Measurements from ENCODE around the gene PAX8. TPM values are rescaled to one million over a fixed set of nuclear protein-coding genes. Genes with fewer than 3 reads are reported as not detected.
"Not testable (repeated sequence)": the region's sequence is repeated elsewhere in the genome, so short reads cannot be mapped to it uniquely, and the experiment has no call there.

Gene PAX8
- total and polyA plus RNA-seq, 2 donors = 0.19 to 0.41 TPM

- no peak for DNase-seq (ENCODE audit: low read depth in 6 of 9, low spot score in 9 of 9)
- Histone ChIP-seq H3K4me1 (ENCODE audit: control insufficient read depth in 2 of 2, insufficient read depth in 2 of 2, low read length in 2 of 2) (peaks cover 0 to 2% of the 10 kb centered on the region in 2 donors), H3K27ac (ENCODE audit: low read depth in 1 of 2, low read length in 1 of 2) (no peak overlapping the region), H3K9me3 (ENCODE audit: control insufficient read depth in 2 of 2, insufficient read depth in 1 of 2, low read length in 1 of 2) (peaks cover 0 to 4% of the 10 kb centered on the region in 2 donors), H3K27me3 (ENCODE audit: control insufficient read depth in 2 of 2, insufficient read depth in 1 of 2, low read length in 1 of 2) (no peaks in the 10 kb centered on the region), H3K36me3 (ENCODE audit: control insufficient read depth in 2 of 2, insufficient read depth in 2 of 2, low read length in 1 of 2) (no peaks in the 10 kb centered on the region), H3K4me3 (ENCODE audit: low read length in 2 of 2) (no peak overlapping the region)
- WGBS = 96% methylated on average over 38 of the region's 38 CpGs
Observed at GRCh38 chr2:113236367-113237159, 42.2 kb downstream of the PAX8 start.

GRCh38 chr2:113235347-113236226, 43.1 kb downstream of the PAX8 start:
- peak in 4 of 9 donors; percentile 36 to 57 (median 48) for DNase-seq (ENCODE audit: low read depth in 6 of 9, low spot score in 9 of 9)
- not testable (repeated sequence) for H3K4me1 ChIP-seq (ENCODE audit: control insufficient read depth in 2 of 2, insufficient read depth in 2 of 2, low read length in 2 of 2); H3K9me3 ChIP-seq (ENCODE audit: control insufficient read depth in 2 of 2, insufficient read depth in 1 of 2, low read length in 1 of 2); H3K36me3 ChIP-seq (ENCODE audit: control insufficient read depth in 2 of 2, insufficient read depth in 2 of 2, low read length in 1 of 2); H3K27me3 ChIP-seq (ENCODE audit: control insufficient read depth in 2 of 2, insufficient read depth in 1 of 2, low read length in 1 of 2)
- Histone ChIP-seq H3K4me3 (ENCODE audit: low read length in 2 of 2) (peak overlapping the region; percentile 20 to 63), H3K27ac (ENCODE audit: low read depth in 1 of 2, low read length in 1 of 2) (peak overlapping the region in 1 of 2 donors; percentile 47)
- 93% methylated on average over 73 of the region's 74 CpGs for WGBS

DNA sequence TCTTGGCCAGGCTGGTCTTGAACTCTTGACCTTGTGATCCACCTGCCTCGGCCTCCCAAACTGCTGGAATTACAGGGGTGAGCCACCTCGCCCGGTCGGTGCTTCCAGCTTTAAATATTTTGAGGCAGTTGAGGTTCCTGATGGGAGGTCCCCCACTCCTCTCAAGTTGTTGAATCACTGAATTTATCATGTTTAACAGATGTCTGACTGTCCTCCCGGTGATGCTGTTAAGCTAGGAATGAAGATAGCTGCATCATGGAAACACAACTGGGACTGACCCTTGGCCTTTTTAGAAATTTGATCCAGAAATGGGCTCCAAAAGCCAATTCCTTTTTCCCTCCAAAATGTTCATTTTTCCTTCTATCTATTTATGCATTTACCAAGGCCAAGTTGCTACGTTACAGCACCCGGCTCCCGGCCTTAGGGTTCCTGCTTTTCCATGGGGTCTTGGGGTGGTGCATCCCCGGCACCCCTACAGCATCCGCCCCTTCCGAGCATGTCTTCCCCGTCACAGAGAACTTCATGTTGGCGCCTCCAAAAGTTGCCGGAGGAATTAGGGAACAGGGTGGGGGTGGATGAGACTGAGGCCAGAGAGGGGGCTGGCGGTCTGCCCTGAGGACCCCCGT, 43.9 kb downstream of the PAX8 start:
- Histone ChIP-seq H3K36me3 (ENCODE audit: control insufficient read depth in 2 of 2, insufficient read depth in 2 of 2, low read length in 1 of 2) (no peaks in the 10 kb centered on the region), H3K9me3 (ENCODE audit: control insufficient read depth in 2 of 2, insufficient read depth in 1 of 2, low read length in 1 of 2) (peaks cover 0 to 4% of the 10 kb centered on the region in 2 donors), H3K4me3 (ENCODE audit: low read length in 2 of 2) (peak overlapping the region; percentile 20 to 63), H3K27ac (ENCODE audit: low read depth in 1 of 2, low read length in 1 of 2) (no peak overlapping the region), H3K4me1 (ENCODE audit: control insufficient read depth in 2 of 2, insufficient read depth in 2 of 2, low read length in 2 of 2) (peaks cover 0 to 12% of the 10 kb centered on the region in 2 donors), H3K27me3 (ENCODE audit: control insufficient read depth in 2 of 2, insufficient read depth in 1 of 2, low read length in 1 of 2) (no peaks in the 10 kb centered on the region)
- WGBS = 93% methylated on average over 16 of the region's 16 CpGs
- DNase-seq (ENCODE audit: low read depth in 6 of 9, low spot score in 9 of 9) = no peak

DNA sequence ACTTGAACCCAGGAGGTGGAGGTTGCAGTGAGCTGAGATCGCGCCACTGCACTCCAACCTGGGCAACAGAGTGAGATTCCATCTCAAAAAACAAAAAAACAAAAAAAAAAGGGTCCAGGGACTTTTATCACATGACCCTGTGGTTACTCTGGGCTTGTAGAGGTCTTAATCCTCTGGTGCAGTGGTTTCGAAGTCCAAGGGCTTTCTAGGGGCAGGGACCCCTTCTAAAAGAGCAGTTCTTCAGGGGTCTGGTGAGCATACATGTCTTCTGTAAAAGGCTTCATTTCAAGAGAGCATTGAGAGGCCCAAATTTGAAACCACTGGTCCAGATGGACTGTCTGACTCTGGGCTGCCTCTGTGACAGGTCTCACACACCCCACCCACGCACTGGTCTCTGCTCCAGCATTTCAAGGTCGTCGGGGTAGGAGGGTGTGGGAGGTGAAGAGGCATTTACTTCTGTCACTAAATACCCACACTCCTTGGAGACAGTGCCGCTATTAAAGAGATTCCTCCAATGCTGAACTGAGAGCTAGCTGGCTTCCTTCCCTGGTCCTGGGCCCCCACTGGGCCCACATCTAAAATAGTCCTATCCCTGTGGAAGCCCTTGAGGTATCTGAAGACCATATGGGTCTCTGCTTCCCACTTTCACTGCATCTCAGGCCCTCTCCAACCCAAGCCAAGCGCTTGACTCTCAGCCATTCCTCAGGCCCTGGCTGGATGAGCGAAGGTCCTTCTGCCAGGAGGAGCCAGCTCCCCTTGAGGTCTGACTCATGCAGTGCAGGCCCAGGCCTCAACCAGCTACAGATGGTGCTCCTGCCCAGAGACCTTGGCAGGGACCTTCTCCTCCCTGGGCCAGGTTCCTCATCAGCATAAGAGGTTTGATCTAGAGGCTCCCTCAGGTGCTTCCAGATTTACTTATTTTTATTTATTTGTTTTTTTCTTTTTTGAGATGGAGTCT, 44.8 kb downstream of the PAX8 start:
- Histone ChIP-seq H3K36me3 (ENCODE audit: control insufficient read depth in 2 of 2, insufficient read depth in 2 of 2, low read length in 1 of 2) (no peaks in the 10 kb centered on the region), H3K27me3 (ENCODE audit: control insufficient read depth in 2 of 2, insufficient read depth in 1 of 2, low read length in 1 of 2) (no peaks in the 10 kb centered on the region), H3K9me3 (ENCODE audit: control insufficient read depth in 2 of 2, insufficient read depth in 1 of 2, low read length in 1 of 2) (peaks cover 0 to 4% of the 10 kb centered on the region in 2 donors), H3K4me3 (ENCODE audit: low read length in 2 of 2) (no peak overlapping the region), H3K4me1 (ENCODE audit: control insufficient read depth in 2 of 2, insufficient read depth in 2 of 2, low read length in 2 of 2) (peaks cover 2 to 14% of the 10 kb centered on the region in 2 donors), H3K27ac (ENCODE audit: low read depth in 1 of 2, low read length in 1 of 2) (no peak overlapping the region)
- DNase-seq (ENCODE audit: low read depth in 6 of 9, low spot score in 9 of 9) = no peak
- WGBS = 95% methylated on average over 9 of the region's 9 CpGs

GRCh38 chr2:113232740-113233139, 46.0 kb downstream of the PAX8 start:
- Histone ChIP-seq H3K27me3 (ENCODE audit: control insufficient read depth in 2 of 2, insufficient read depth in 1 of 2, low read length in 1 of 2) (no peaks in the 10 kb centered on the region), H3K27ac (ENCODE audit: low read depth in 1 of 2, low read length in 1 of 2) (no peak overlapping the region), H3K36me3 (ENCODE audit: control insufficient read depth in 2 of 2, insufficient read depth in 2 of 2, low read length in 1 of 2) (no peaks in the 10 kb centered on the region)

GRCh38 chr2:113232123-113232522, 46.6 kb downstream of the PAX8 start:
- Histone ChIP-seq H3K27me3 (ENCODE audit: control insufficient read depth in 2 of 2, insufficient read depth in 1 of 2, low read length in 1 of 2) (no peaks in the 10 kb centered on the region), H3K36me3 (ENCODE audit: control insufficient read depth in 2 of 2, insufficient read depth in 2 of 2, low read length in 1 of 2) (no peaks in the 10 kb centered on the region), H3K4me1 (ENCODE audit: control insufficient read depth in 2 of 2, insufficient read depth in 2 of 2, low read length in 2 of 2) (peaks cover 2 to 14% of the 10 kb centered on the region in 2 donors), H3K27ac (ENCODE audit: low read depth in 1 of 2, low read length in 1 of 2) (no peak overlapping the region), H3K4me3 (ENCODE audit: low read length in 2 of 2) (no peak overlapping the region), H3K9me3 (ENCODE audit: control insufficient read depth in 2 of 2, insufficient read depth in 1 of 2, low read length in 1 of 2) (peaks cover 0 to 4% of the 10 kb centered on the region in 2 donors)
- WGBS = 96% methylated on average over 3 of the region's 3 CpGs
- no peak for DNase-seq (ENCODE audit: low read depth in 6 of 9, low spot score in 9 of 9)

More at GRCh38 chr2:113232740-113233139, 46.0 kb downstream of the PAX8 start:
- Histone ChIP-seq H3K9me3 (ENCODE audit: control insufficient read depth in 2 of 2, insufficient read depth in 1 of 2, low read length in 1 of 2) (peaks cover 0 to 4% of the 10 kb centered on the region in 2 donors), H3K4me1 (ENCODE audit: control insufficient read depth in 2 of 2, insufficient read depth in 2 of 2, low read length in 2 of 2) (peaks cover 2 to 14% of the 10 kb centered on the region in 2 donors), H3K4me3 (ENCODE audit: low read length in 2 of 2) (no peak overlapping the region)
- WGBS = 95% methylated on average over 6 of the region's 6 CpGs
- no peak for DNase-seq (ENCODE audit: low read depth in 6 of 9, low spot score in 9 of 9)

GRCh38 chr2:113231064-113231463, 47.7 kb downstream of the PAX8 start:
- Histone ChIP-seq H3K4me1 (ENCODE audit: control insufficient read depth in 2 of 2, insufficient read depth in 2 of 2, low read length in 2 of 2) (peaks cover 2 to 14% of the 10 kb centered on the region in 2 donors), H3K27me3 (ENCODE audit: control insufficient read depth in 2 of 2, insufficient read depth in 1 of 2, low read length in 1 of 2) (no peaks in the 10 kb centered on the region), H3K27ac (ENCODE audit: low read depth in 1 of 2, low read length in 1 of 2) (no peak overlapping the region), H3K4me3 (ENCODE audit: low read length in 2 of 2) (no peak overlapping the region), H3K36me3 (ENCODE audit: control insufficient read depth in 2 of 2, insufficient read depth in 2 of 2, low read length in 1 of 2) (no peaks in the 10 kb centered on the region), H3K9me3 (ENCODE audit: control insufficient read depth in 2 of 2, insufficient read depth in 1 of 2, low read length in 1 of 2) (peaks cover 0 to 4% of the 10 kb centered on the region in 2 donors)
- 89% methylated on average over 3 of the region's 3 CpGs for WGBS
- no peak for DNase-seq (ENCODE audit: low read depth in 6 of 9, low spot score in 9 of 9)

DNA sequence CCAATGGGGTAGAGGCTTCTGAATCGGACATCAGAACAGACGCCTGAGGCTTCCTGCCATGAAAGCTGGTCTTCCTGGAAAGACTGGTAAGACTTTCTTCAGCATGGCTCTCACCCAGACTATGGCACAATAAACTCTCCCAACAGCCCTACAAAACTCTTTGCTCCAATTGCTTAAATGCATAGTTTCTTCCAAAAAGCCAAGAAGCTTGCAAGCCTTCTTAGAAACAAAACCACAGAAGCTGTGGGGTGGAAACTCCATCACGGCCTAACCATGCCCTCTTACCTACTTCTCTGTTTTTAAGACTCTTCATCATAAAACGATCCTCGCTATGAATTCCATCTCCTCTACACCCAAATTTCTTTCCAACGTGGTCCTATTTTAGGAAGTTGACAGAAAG, 48.2 kb downstream of the PAX8 start:
- H3K36me3 ChIP-seq (ENCODE audit: control insufficient read depth in 2 of 2, insufficient read depth in 2 of 2, low read length in 1 of 2) = no peaks in the 10 kb centered on the region
- peaks cover 0 to 4% of the 10 kb centered on the region in 2 donors for H3K9me3 ChIP-seq (ENCODE audit: control insufficient read depth in 2 of 2, insufficient read depth in 1 of 2, low read length in 1 of 2)
- no peak overlapping the region for H3K4me3 ChIP-seq (ENCODE audit: low read length in 2 of 2)
- no peak overlapping the region for H3K27ac ChIP-seq (ENCODE audit: low read depth in 1 of 2, low read length in 1 of 2)
- WGBS = 48% methylated on average over 6 of the region's 6 CpGs
- H3K27me3 ChIP-seq (ENCODE audit: control insufficient read depth in 2 of 2, insufficient read depth in 1 of 2, low read length in 1 of 2) = no peaks in the 10 kb centered on the region
- DNase-seq (ENCODE audit: low read depth in 6 of 9, low spot score in 9 of 9) = no peak
- peaks cover 2 to 14% of the 10 kb centered on the region in 2 donors for H3K4me1 ChIP-seq (ENCODE audit: control insufficient read depth in 2 of 2, insufficient read depth in 2 of 2, low read length in 2 of 2)

All from thymus (tissue), 11 donors.